HG03097 (cell line): Measurements from ENCODE around the gene AKAP6.
A peak's percentile ranks its signal among the peaks of the same experiment; 100 is the strongest.
"Not testable (repeated sequence)": the region's sequence is repeated elsewhere in the genome, so short reads cannot be mapped to it uniquely, and the experiment has no call there.

Experiments used
- ATAC-seq: cut with Tn5 transposase; IDR thresholded peaks from one replicate; pipeline ENCODE4 v1.9.1; 2021; ENCODE audit not compliant: unreplicated experiment, low FRiP score

AKAP6 gene

DNA sequence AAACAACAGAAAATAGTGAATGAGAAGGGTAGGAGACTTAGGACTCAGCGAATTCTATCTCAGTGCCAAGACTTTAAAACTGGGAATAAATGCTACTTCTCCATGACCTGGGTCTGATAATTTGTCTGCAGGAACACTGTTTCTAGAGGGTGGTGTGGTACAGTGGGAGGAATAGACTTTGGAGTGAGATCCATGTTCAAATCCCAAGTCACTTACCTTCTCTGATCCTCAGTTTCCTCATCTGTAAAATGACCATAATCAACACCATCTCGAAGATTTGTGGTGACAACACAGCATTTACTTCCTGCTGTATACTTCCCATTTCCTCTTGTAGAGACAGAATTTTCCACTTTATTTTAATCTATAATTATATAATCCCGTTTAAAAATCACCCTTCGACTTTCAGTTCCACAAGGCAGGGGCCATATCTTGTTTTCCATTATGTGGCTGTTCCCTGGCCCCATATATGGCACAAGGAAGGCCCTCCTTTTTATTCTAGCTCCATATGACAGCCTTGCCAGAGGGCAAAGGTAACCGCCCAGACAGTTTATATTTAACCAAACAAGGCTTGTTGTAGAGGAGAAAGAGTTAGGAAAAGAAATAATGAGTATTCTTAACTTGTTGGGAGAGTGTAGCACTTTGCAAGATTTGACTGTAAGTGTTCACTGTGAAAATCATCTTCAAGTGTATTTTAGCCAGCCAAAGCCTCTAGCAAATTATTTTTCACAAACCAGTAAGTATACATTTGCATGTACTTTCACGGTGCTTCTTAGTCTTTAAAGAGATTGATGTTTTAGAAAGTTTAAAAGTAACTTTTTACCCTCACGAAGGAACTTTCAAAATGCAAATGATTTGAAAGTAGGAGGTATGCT lies 243.1 kb downstream of the AKAP6 start:
- ATAC-seq = no peak

DNA sequence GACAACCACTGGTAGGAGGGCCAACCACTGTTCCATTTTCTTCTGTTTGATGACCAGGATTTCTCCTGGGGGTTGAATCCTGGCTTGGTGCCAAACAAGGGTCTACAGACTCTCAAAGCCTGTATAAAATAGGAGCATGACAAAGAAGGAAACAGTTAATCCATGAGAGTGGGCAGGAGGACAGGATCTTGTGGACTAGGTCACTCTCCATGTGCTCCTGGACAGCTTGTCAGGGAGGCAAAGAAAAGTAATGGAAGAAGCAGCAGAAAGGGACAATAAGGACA lies 243.7 kb downstream of the AKAP6 start:
- no peak for ATAC-seq

DNA sequence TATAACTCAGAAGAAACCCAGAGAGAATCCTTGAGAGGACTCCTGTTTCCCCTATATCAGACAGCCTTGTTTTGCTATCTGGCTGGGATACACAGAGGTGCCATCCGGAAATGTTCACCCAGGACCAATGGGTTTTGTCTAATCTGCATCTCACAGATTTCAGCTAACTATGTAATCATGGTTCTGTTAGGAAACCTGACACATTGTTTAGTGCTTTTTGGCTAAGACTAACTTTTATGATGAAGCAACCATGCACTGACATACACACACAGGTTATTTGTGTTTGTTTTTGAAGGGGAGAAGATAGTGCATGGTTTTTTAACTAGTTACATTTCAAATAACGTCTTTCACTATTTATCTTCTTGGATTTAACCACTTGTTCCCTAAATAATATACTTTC lies 245.2 kb downstream of the AKAP6 start:
- ATAC-seq = no peak

- peak; percentile 66 for ATAC-seq
Observed at GRCh38 chr14:32576088-32576795, 247.1 kb downstream of the AKAP6 start.

- ATAC-seq = no peak
Observed at GRCh38 chr14:32576977-32577376, 247.9 kb downstream of the AKAP6 start.

DNA sequence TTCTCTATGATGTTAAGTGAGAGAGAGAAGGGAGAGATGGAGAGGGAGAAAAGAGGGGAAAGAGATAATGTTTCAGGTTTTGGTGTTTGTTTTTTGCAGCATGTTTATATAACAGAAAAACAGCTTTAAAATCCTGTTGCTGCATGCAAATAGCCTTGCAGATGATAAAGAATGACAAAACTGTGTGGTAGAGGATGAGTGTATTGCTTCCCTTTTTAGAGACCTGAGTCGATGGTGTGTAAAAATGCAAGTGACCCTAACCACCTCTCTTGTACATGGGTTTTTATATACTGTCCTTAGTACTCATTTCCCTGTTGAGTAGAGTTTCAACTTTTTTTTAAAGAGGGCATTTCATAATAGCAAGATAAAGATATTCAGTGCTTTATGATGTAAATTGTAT lies 249.1 kb downstream of the AKAP6 start:
- ATAC-seq = no peak

GRCh38 chr14:32583427-32583826 lies 254.3 kb downstream of the AKAP6 start:
- not testable (repeated sequence) for ATAC-seq

DNA sequence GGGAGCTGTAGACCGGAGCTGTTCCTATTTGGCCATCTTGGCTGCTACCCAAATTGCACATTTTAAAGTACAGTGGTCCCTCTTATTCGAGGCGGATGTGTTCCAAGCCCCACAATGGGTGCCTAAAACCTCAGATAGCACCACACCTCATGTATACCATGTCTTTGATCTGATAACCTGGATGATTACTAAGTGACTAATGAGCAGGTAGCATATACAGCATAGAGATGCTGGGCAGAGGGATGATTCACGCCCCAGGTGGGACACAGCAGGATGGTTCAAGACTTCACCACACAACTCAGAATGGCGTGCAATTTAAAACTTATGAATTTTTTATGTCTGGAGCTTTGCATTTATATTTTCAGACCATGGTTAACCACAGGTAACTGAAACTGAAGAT lies 255.0 kb downstream of the AKAP6 start:
- ATAC-seq = no peak

- no peak for ATAC-seq
Observed at GRCh38 chr14:32587461-32587860, 258.4 kb downstream of the AKAP6 start.

GRCh38 chr14:32588448-32589320 lies 259.6 kb downstream of the AKAP6 start:
- ATAC-seq = no peak

- no peak for ATAC-seq
Observed at GRCh38 chr14:32590157-32590556, 261.1 kb downstream of the AKAP6 start.

- no peak for ATAC-seq
Observed at GRCh38 chr14:32593290-32593942, 264.3 kb downstream of the AKAP6 start.

GRCh38 chr14:32594766-32595165 lies 265.7 kb downstream of the AKAP6 start:
- no peak for ATAC-seq

DNA sequence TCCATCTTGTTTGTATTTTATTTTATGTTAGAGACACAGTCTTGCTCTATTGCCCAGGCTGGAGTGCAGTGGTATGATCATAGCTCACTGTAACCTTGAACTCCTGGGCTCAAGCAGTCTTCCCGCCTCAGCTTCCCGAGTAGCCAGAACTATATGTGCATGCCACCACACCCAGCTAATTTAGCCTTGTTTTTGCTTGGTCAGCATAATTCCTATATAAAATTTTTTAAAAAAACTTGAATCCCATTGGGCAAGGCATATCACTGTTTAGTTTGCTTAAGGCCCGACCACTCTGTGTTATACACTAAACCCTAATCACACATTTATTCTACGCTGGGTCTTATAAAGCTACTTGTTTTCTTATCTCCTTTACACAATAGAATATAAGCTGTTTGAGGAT lies 266.4 kb downstream of the AKAP6 start:
- no peak for ATAC-seq

- no peak for ATAC-seq
Observed at GRCh38 chr14:32596390-32596789, 267.3 kb downstream of the AKAP6 start.

GRCh38 chr14:32597771-32598170 lies 268.7 kb downstream of the AKAP6 start:
- no peak for ATAC-seq

- ATAC-seq = no peak
Observed at GRCh38 chr14:32601069-32601468, 272.0 kb downstream of the AKAP6 start.

GRCh38 chr14:32601906-32602305 lies 272.8 kb downstream of the AKAP6 start:
- no peak for ATAC-seq

DNA sequence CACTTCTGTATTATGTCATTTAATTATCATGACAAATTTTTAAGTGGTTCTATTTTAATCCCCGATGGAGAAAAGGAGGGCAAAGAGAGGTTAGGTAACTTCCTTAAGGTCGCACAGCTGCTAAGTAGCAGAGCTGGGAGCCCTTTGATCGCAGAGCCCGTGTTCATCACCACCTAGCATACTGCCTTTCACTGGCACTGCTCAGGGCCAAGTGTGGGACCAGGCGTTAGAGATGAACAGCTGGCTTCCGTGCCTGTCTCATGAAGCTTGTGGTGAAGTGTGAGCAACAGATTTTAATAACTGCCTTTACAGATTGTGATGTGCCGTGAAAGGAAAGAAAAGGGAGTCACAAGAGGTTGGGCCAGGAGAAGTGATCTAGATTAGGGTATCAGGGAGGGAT lies 273.6 kb downstream of the AKAP6 start:
- no peak for ATAC-seq

DNA sequence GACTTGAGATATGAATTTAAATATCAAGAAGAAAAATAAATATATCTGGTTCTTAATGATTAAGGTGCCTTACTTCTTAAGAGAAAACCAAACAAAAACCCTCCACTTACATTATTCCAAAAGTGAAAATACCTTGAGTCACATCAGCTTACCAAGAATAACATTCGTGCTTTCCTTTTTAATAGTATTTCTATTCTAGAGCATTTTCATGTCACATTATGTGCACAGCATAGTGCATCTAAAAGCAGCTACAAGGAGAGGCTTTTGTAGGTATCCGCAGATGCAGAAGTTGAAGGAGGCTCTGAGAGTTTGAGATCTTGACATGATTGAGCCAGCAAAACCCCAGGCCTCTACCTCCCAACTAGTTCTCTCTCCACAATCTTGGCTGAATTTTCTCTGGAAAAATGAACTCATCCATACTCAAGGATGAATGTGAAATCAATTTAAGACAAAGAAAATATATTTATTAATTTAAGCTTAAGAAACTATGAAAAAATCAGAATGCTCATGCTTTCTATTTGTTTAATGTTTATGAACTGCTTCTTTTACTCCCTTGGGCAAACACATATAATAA lies 275.0 kb downstream of the AKAP6 start:
- ATAC-seq = no peak
